ENCODE measurements around the gene EXOC6.

DNA sequence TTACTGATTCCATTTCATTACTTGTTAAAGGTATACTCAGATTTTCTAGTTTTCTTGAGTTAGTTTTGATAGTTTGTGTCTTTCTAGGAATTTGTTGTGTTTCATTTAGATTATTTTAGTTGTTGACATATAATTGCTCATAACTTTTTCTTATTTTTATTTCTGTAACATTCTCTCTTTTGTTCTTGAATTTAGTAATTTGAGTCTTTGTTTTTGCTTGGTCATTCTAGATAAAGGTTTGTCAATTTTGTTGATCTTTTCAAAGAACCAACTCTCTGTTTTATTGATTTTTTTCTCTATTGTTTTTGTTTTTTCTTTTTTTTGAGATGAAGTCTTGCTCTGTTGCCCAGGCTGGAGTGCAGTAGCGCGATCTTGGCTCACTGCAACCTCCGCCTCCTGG lies 7.2 kb downstream of the EXOC6 start:
- TF ChIP-seq, protein P1, sequence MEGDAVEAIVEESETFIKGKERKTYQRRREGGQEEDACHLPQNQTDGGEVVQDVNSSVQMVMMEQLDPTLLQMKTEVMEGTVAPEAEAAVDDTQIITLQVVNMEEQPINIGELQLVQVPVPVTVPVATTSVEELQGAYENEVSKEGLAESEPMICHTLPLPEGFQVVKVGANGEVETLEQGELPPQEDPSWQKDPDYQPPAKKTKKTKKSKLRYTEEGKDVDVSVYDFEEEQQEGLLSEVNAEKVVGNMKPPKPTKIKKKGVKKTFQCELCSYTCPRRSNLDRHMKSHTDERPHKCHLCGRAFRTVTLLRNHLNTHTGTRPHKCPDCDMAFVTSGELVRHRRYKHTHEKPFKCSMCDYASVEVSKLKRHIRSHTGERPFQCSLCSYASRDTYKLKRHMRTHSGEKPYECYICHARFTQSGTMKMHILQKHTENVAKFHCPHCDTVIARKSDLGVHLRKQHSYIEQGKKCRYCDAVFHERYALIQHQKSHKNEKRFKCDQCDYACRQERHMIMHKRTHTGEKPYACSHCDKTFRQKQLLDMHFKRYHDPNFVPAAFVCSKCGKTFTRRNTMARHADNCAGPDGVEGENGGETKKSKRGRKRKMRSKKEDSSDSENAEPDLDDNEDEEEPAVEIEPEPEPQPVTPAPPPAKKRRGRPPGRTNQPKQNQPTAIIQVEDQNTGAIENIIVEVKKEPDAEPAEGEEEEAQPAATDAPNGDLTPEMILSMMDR (tag by site-specific recombination; IDR thresholded peaks at IDR 0.05) = no peak
- TF ChIP-seq, protein P2, sequence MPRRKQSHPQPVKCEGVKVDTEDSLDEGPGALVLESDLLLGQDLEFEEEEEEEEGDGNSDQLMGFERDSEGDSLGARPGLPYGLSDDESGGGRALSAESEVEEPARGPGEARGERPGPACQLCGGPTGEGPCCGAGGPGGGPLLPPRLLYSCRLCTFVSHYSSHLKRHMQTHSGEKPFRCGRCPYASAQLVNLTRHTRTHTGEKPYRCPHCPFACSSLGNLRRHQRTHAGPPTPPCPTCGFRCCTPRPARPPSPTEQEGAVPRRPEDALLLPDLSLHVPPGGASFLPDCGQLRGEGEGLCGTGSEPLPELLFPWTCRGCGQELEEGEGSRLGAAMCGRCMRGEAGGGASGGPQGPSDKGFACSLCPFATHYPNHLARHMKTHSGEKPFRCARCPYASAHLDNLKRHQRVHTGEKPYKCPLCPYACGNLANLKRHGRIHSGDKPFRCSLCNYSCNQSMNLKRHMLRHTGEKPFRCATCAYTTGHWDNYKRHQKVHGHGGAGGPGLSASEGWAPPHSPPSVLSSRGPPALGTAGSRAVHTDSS (tag by site-specific recombination; IDR thresholded peaks at IDR 0.05) = no peak
- no peak for TF ChIP-seq ZNF24 (tag by site-specific recombination; IDR thresholded peaks at IDR 0.05)
- TF ChIP-seq SETDB1 (IDR thresholded peaks at IDR 0.05; ENCODE audit: insufficient read length, low read length) = no peak
- TF ChIP-seq YY2 (tag by site-specific recombination; IDR thresholded peaks at IDR 0.05) = no peak
- TF ChIP-seq, protein P3, sequence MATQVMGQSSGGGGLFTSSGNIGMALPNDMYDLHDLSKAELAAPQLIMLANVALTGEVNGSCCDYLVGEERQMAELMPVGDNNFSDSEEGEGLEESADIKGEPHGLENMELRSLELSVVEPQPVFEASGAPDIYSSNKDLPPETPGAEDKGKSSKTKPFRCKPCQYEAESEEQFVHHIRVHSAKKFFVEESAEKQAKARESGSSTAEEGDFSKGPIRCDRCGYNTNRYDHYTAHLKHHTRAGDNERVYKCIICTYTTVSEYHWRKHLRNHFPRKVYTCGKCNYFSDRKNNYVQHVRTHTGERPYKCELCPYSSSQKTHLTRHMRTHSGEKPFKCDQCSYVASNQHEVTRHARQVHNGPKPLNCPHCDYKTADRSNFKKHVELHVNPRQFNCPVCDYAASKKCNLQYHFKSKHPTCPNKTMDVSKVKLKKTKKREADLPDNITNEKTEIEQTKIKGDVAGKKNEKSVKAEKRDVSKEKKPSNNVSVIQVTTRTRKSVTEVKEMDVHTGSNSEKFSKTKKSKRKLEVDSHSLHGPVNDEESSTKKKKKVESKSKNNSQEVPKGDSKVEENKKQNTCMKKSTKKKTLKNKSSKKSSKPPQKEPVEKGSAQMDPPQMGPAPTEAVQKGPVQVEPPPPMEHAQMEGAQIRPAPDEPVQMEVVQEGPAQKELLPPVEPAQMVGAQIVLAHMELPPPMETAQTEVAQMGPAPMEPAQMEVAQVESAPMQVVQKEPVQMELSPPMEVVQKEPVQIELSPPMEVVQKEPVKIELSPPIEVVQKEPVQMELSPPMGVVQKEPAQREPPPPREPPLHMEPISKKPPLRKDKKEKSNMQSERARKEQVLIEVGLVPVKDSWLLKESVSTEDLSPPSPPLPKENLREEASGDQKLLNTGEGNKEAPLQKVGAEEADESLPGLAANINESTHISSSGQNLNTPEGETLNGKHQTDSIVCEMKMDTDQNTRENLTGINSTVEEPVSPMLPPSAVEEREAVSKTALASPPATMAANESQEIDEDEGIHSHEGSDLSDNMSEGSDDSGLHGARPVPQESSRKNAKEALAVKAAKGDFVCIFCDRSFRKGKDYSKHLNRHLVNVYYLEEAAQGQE (tag by site-specific recombination; IDR thresholded peaks at IDR 0.05) = no peak
- no peak for TF ChIP-seq MYNN (tag by site-specific recombination; IDR thresholded peaks at IDR 0.05; ENCODE audit: borderline replicate concordance)
- no peak for TF ChIP-seq KLF10 (tag by site-specific recombination; IDR thresholded peaks at IDR 0.05)
- TF ChIP-seq, protein P4, sequence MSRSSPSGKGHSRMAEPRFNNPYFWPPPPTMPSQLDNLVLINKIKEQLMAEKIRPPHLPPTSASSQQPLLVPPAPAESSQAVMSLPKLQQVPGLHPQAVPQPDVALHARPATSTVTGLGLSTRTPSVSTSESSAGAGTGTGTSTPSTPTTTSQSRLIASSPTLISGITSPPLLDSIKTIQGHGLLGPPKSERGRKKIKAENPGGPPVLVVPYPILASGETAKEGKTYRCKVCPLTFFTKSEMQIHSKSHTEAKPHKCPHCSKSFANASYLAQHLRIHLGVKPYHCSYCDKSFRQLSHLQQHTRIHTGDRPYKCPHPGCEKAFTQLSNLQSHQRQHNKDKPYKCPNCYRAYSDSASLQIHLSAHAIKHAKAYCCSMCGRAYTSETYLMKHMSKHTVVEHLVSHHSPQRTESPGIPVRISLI (tag by site-specific recombination; IDR thresholded peaks at IDR 0.05) = no peak
- TF ChIP-seq ZNF48 (tag by site-specific recombination; IDR thresholded peaks at IDR 0.05) = no peak
- TF ChIP-seq, protein P5, sequence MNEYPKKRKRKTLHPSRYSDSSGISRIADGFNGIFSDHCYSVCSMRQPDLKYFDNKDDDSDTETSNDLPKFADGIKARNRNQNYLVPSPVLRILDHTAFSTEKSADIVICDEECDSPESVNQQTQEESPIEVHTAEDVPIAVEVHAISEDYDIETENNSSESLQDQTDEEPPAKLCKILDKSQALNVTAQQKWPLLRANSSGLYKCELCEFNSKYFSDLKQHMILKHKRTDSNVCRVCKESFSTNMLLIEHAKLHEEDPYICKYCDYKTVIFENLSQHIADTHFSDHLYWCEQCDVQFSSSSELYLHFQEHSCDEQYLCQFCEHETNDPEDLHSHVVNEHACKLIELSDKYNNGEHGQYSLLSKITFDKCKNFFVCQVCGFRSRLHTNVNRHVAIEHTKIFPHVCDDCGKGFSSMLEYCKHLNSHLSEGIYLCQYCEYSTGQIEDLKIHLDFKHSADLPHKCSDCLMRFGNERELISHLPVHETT (tag by site-specific recombination; IDR thresholded peaks at IDR 0.05) = no peak
- TF ChIP-seq ZEB2 (tag by site-specific recombination; IDR thresholded peaks at IDR 0.05) = no peak

Measured in HEK293 (cell line).